ENCODE measurements around the gene ECI1.
"Not testable (repeated sequence)": the region's sequence is repeated elsewhere in the genome, so short reads cannot be mapped to it uniquely, and the experiment has no call there.

Gene ECI1

GRCh38 chr16:2246301-2246885 lies 5.0 kb downstream of the ECI1 start:
- Histone ChIP-seq H3K9ac (ENCODE audit: low read length) (no peak overlapping the region), H3K9me3 (ENCODE audit: control insufficient read depth, low read length) (no peaks in the 10 kb centered on the region), H3K27me3 (replicated peaks; ENCODE audit: control insufficient read depth, insufficient read depth, low read length) (no peaks in the 10 kb centered on the region), H3K36me3 (ENCODE audit: control insufficient read depth, insufficient read depth, low read length, severe bottlenecking) (peaks cover 49% of the 10 kb centered on the region), H3K4me3 (ENCODE audit: low read length) (no peak overlapping the region), H3K4me1 (ENCODE audit: control insufficient read depth, insufficient read depth, low read length) (peaks cover 3% of the 10 kb centered on the region)
- DNase-seq (ENCODE audit: low read depth): no peak

DNA sequence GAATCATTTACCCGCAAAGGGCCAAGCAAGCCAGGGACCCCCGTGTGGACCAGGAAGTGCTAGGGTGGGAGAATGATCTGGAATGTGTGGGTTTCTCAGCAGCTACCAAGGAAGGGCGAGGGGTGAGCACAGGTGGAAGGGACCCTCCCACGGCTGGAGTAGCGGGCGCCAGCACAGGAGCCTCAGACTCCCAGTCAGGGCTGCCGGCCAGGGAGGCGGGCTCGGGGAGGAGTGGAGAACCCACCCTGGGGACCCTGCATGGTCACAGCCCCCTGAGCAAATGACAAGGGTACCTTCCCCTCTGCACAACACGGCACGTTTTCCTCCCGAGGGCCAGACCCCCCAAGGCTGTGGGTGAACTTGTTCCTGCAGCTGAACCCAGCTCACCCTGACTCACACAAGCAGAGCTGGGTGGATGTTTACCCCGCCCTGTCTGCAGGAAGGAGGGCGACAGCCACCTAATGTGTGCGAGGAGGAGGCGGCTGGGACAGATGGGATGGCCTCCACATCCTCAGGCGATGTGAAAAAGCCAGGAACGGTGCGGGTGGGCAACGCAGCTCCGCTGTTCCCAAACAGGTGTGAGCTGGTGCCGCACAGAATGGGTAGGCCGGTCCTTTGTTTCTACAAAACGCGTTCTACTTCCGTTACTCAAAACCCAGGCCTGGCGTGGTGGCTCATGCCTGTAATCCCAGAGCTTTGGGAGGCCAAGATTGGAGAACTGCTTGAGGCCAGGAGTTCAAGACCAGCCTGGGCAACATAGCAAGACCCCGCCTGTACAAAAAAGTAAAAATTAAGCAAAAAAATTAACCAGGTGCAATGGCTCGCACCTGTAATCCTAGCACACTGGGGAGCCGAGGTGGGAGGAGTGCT lies 6.2 kb downstream of the ECI1 start:
- peaks cover under 1% of the 10 kb centered on the region for H3K4me1 ChIP-seq (ENCODE audit: control insufficient read depth, insufficient read depth, low read length)
- no peaks in the 10 kb centered on the region for H3K9me3 ChIP-seq (ENCODE audit: control insufficient read depth, low read length)
- no peak overlapping the region for H3K9ac ChIP-seq (ENCODE audit: low read length)
- H3K4me3 ChIP-seq (ENCODE audit: low read length): no peak overlapping the region
- DNase-seq (ENCODE audit: low read depth): no peak
- H3K36me3 ChIP-seq (ENCODE audit: control insufficient read depth, insufficient read depth, low read length, severe bottlenecking): peaks cover 49% of the 10 kb centered on the region
- no peaks in the 10 kb centered on the region for H3K27me3 ChIP-seq (replicated peaks; ENCODE audit: control insufficient read depth, insufficient read depth, low read length)

GRCh38 chr16:2244301-2244700 lies 7.1 kb downstream of the ECI1 start:
- no peaks in the 10 kb centered on the region for H3K27me3 ChIP-seq (replicated peaks; ENCODE audit: control insufficient read depth, insufficient read depth, low read length)
- no peak for DNase-seq (ENCODE audit: low read depth)
- no peaks in the 10 kb centered on the region for H3K9me3 ChIP-seq (ENCODE audit: control insufficient read depth, low read length)
- no peak overlapping the region for H3K4me3 ChIP-seq (ENCODE audit: low read length)
- H3K36me3 ChIP-seq (ENCODE audit: control insufficient read depth, insufficient read depth, low read length, severe bottlenecking): peaks cover 52% of the 10 kb centered on the region
- H3K4me1 ChIP-seq (ENCODE audit: control insufficient read depth, insufficient read depth, low read length): peaks cover 4% of the 10 kb centered on the region
- H3K9ac ChIP-seq (ENCODE audit: low read length): no peak overlapping the region

- peaks cover 52% of the 10 kb centered on the region for H3K36me3 ChIP-seq (ENCODE audit: control insufficient read depth, insufficient read depth, low read length, severe bottlenecking)
- peaks cover 8% of the 10 kb centered on the region for H3K4me1 ChIP-seq (ENCODE audit: control insufficient read depth, insufficient read depth, low read length)
- H3K9me3 ChIP-seq (ENCODE audit: control insufficient read depth, low read length): no peaks in the 10 kb centered on the region
- H3K4me3 ChIP-seq (ENCODE audit: low read length): no peak overlapping the region
- H3K9ac ChIP-seq (ENCODE audit: low read length): no peak overlapping the region
- H3K27me3 ChIP-seq (replicated peaks; ENCODE audit: control insufficient read depth, insufficient read depth, low read length): no peaks in the 10 kb centered on the region
- DNase-seq (ENCODE audit: low read depth): no peak
Observed at GRCh38 chr16:2243781-2244180, 7.6 kb downstream of the ECI1 start.

DNA sequence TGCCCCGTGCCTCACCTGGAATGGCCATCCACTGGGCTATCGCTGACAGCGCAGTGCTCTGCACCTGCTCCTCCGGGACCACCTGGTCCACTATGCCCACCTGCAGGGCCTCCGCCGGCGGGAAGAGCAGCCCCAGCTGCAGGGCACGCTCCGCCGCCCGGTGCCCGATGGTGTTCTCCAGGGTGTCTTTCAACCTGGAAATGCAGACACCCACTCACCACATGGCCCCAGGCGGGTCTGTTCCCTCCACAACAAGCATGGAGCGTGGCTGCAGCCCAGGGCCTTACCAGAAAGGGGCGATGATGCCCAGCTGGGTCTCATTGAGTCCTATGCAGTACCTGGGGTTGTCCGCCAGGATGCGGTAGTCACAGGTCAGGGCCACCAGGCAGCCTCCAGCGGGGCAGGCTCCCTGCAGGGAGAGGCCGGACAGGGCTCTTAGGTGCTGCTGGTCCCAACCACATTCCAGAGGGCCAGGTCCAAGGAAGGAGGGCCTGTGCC lies 8.3 kb downstream of the ECI1 start:
- H3K36me3 ChIP-seq (ENCODE audit: control insufficient read depth, insufficient read depth, low read length, severe bottlenecking): peaks cover 52% of the 10 kb centered on the region
- DNase-seq (ENCODE audit: low read depth): no peak

DNA sequence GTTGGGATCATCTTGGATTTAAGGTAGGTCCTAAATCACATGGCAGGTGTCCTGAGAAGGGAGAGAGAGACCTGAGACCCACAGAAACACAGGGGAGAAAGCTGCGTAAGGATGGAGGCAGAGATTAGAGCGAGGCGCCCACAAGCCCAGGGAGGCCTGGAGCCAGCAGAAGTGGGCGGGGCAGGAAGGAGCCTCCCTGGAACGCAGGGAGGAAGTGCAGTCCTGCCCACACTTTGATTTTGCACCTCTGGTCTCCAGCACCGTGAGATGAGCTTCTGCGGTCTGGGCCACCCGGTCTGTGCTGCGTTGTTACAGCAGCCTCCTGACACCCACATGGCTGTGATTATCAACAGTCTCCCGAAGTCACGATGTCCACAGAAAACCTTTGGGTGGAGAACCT lies 8.8 kb downstream of the ECI1 start:
- no peak for DNase-seq (ENCODE audit: low read depth)
- peaks cover 52% of the 10 kb centered on the region for H3K36me3 ChIP-seq (ENCODE audit: control insufficient read depth, insufficient read depth, low read length, severe bottlenecking)

More for the DNA sequence above, 8.3 kb downstream of the ECI1 start:
- Histone ChIP-seq H3K4me3 (ENCODE audit: low read length) (no peak overlapping the region), H3K9ac (ENCODE audit: low read length) (no peak overlapping the region), H3K27me3 (replicated peaks; ENCODE audit: control insufficient read depth, insufficient read depth, low read length) (no peaks in the 10 kb centered on the region), H3K4me1 (ENCODE audit: control insufficient read depth, insufficient read depth, low read length) (peaks cover 15% of the 10 kb centered on the region), H3K9me3 (ENCODE audit: control insufficient read depth, low read length) (no peaks in the 10 kb centered on the region)

GRCh38 chr16:2240331-2240730 lies 11.1 kb downstream of the ECI1 start:
- H3K4me1 ChIP-seq (ENCODE audit: control insufficient read depth, insufficient read depth, low read length): peaks cover 19% of the 10 kb centered on the region
- H3K9me3 ChIP-seq (ENCODE audit: control insufficient read depth, low read length); H3K9ac ChIP-seq (ENCODE audit: low read length); H3K27me3 ChIP-seq (replicated peaks; ENCODE audit: control insufficient read depth, insufficient read depth, low read length); DNase-seq (ENCODE audit: low read depth); H3K4me3 ChIP-seq (ENCODE audit: low read length): not testable (repeated sequence)
- peaks cover 39% of the 10 kb centered on the region for H3K36me3 ChIP-seq (ENCODE audit: control insufficient read depth, insufficient read depth, low read length, severe bottlenecking)

More for the DNA sequence above, 8.8 kb downstream of the ECI1 start:
- H3K9ac ChIP-seq (ENCODE audit: low read length): no peak overlapping the region
- H3K4me1 ChIP-seq (ENCODE audit: control insufficient read depth, insufficient read depth, low read length): peaks cover 15% of the 10 kb centered on the region
- H3K9me3 ChIP-seq (ENCODE audit: control insufficient read depth, low read length): no peaks in the 10 kb centered on the region
- no peaks in the 10 kb centered on the region for H3K27me3 ChIP-seq (replicated peaks; ENCODE audit: control insufficient read depth, insufficient read depth, low read length)
- H3K4me3 ChIP-seq (ENCODE audit: low read length): no peak overlapping the region

GRCh38 chr16:2238838-2239675 lies 12.3 kb downstream of the ECI1 start:
- Histone ChIP-seq H3K4me3 (ENCODE audit: low read length) (no peak overlapping the region), H3K9ac (ENCODE audit: low read length) (no peak overlapping the region), H3K36me3 (ENCODE audit: control insufficient read depth, insufficient read depth, low read length, severe bottlenecking) (peaks cover 37% of the 10 kb centered on the region), H3K9me3 (ENCODE audit: control insufficient read depth, low read length) (no peaks in the 10 kb centered on the region), H3K4me1 (ENCODE audit: control insufficient read depth, insufficient read depth, low read length) (peaks cover 19% of the 10 kb centered on the region), H3K27me3 (replicated peaks; ENCODE audit: control insufficient read depth, insufficient read depth, low read length) (no peaks in the 10 kb centered on the region)
- DNase-seq (ENCODE audit: low read depth): no peak

- H3K9ac ChIP-seq (ENCODE audit: low read length): no peak overlapping the region
- no peaks in the 10 kb centered on the region for H3K9me3 ChIP-seq (ENCODE audit: control insufficient read depth, low read length)
- H3K4me1 ChIP-seq (ENCODE audit: control insufficient read depth, insufficient read depth, low read length): peaks cover 19% of the 10 kb centered on the region
- DNase-seq (ENCODE audit: low read depth): no peak
- no peak overlapping the region for H3K4me3 ChIP-seq (ENCODE audit: low read length)
- peaks cover 37% of the 10 kb centered on the region for H3K36me3 ChIP-seq (ENCODE audit: control insufficient read depth, insufficient read depth, low read length, severe bottlenecking)
- no peaks in the 10 kb centered on the region for H3K27me3 ChIP-seq (replicated peaks; ENCODE audit: control insufficient read depth, insufficient read depth, low read length)
Observed at GRCh38 chr16:2238150-2238837, 13.1 kb downstream of the ECI1 start.

GRCh38 chr16:2237493-2238149 lies 13.8 kb downstream of the ECI1 start:
- DNase-seq (ENCODE audit: low read depth): no peak
- Histone ChIP-seq H3K9ac (ENCODE audit: low read length) (no peak overlapping the region), H3K36me3 (ENCODE audit: control insufficient read depth, insufficient read depth, low read length, severe bottlenecking) (peaks cover 37% of the 10 kb centered on the region), H3K4me3 (ENCODE audit: low read length) (no peak overlapping the region), H3K27me3 (replicated peaks; ENCODE audit: control insufficient read depth, insufficient read depth, low read length) (no peaks in the 10 kb centered on the region), H3K4me1 (ENCODE audit: control insufficient read depth, insufficient read depth, low read length) (peaks cover 19% of the 10 kb centered on the region), H3K9me3 (ENCODE audit: control insufficient read depth, low read length) (no peaks in the 10 kb centered on the region)

Data from adipocyte (in vitro differentiated cells).